Endometrium (tissue), 2 donors: Measurements from ENCODE around the gene ASIC2.

Experiments
- FAIRE-seq: peaks from 2 replicates; lab custom pipeline; 2012; peaks lifted over from hg19 to GRCh38; lab: Jason Lieb, UNC
- donor health status: control.
- donor health status: control.

ASIC2 gene

GRCh38 chr17:33057564-33057963 lies 235.5 kb downstream of the ASIC2 start:
- no peak for FAIRE-seq

- FAIRE-seq, result no peak
These were observed 236.5 kb downstream of the ASIC2 start for GRCh38 chr17:33056399-33057146.

- FAIRE-seq, result no peak
These were observed 237.3 kb downstream of the ASIC2 start for GRCh38 chr17:33055746-33056145.

- FAIRE-seq, result no peak
These were observed 237.9 kb downstream of the ASIC2 start for GRCh38 chr17:33055171-33055611.

- FAIRE-seq, result no peak
These were observed 238.7 kb downstream of the ASIC2 start for GRCh38 chr17:33054412-33054811.

- FAIRE-seq, result no peak
These were observed 239.4 kb downstream of the ASIC2 start for GRCh38 chr17:33053676-33054075.

GRCh38 chr17:33052856-33053255 lies 240.2 kb downstream of the ASIC2 start:
- no peak for FAIRE-seq

GRCh38 chr17:33050611-33051140 lies 242.4 kb downstream of the ASIC2 start:
- FAIRE-seq, result no peak

- FAIRE-seq, result no peak
These were observed 243.2 kb downstream of the ASIC2 start for GRCh38 chr17:33049781-33050414.

GRCh38 chr17:33046361-33047255 lies 246.5 kb downstream of the ASIC2 start:
- no peak for FAIRE-seq

- FAIRE-seq, result no peak
These were observed 247.9 kb downstream of the ASIC2 start for GRCh38 chr17:33045216-33045615.

- FAIRE-seq, result no peak
These were observed 248.3 kb downstream of the ASIC2 start for GRCh38 chr17:33044771-33045170.

- FAIRE-seq, result no peak
These were observed 252.6 kb downstream of the ASIC2 start for GRCh38 chr17:33040461-33040860.

GRCh38 chr17:33039874-33040273 lies 253.2 kb downstream of the ASIC2 start:
- no peak for FAIRE-seq

- no peak for FAIRE-seq
These were observed 254.4 kb downstream of the ASIC2 start for GRCh38 chr17:33038740-33039139.

GRCh38 chr17:33033176-33033575 lies 259.9 kb downstream of the ASIC2 start:
- no peak for FAIRE-seq

- FAIRE-seq, result no peak
These were observed 264.3 kb downstream of the ASIC2 start for GRCh38 chr17:33028778-33029177.

GRCh38 chr17:33028061-33028460 lies 265.0 kb downstream of the ASIC2 start:
- FAIRE-seq, result no peak

- no peak for FAIRE-seq
These were observed 268.2 kb downstream of the ASIC2 start for GRCh38 chr17:33024688-33025486.

- FAIRE-seq, result no peak
These were observed 269.3 kb downstream of the ASIC2 start for GRCh38 chr17:33023790-33024189.

GRCh38 chr17:33021731-33022408 lies 271.2 kb downstream of the ASIC2 start:
- FAIRE-seq, result no peak
